Chondrocyte (in vitro differentiated cells): ENCODE results near the gene PPP1R14C. TPM values are rescaled to one million over a fixed set of nuclear protein-coding genes. Genes with fewer than 3 reads are reported as not detected.

Experiments used
- DNase-seq: peaks from one replicate; pipeline ENCODE4 v3.0.0; 2021; ENCODE audit warnings: mixed read lengths, low spot score
- H3K27ac Mint-ChIP-seq: one replicate; pipeline ENCODE4 v1.8.0; 2021; ENCODE audit warnings: mild to moderate bottlenecking, moderate library complexity, mixed read lengths; ENCODE audit not compliant: unreplicated experiment
- H3K27me3 Mint-ChIP-seq: 2 replicates; pipeline ENCODE4 v1.8.0; 2021; ENCODE audit warnings: low read depth, mixed read lengths
- H3K36me3 Mint-ChIP-seq: 2 replicates; pipeline ENCODE4 v1.8.0; 2021; ENCODE audit warnings: low read depth, mixed read lengths
- H3K4me1 Mint-ChIP-seq: 2 replicates; pipeline ENCODE4 v1.8.0; 2021; ENCODE audit warnings: low read depth, mild to moderate bottlenecking, mixed read lengths
- H3K4me3 Mint-ChIP-seq: one replicate; pipeline ENCODE4 v1.8.0; 2021; ENCODE audit warnings: mild to moderate bottlenecking, moderate library complexity, mixed read lengths; ENCODE audit not compliant: unreplicated experiment
- H3K9me3 Mint-ChIP-seq: 2 replicates; pipeline ENCODE4 v1.8.0; 2021; ENCODE audit warnings: low read depth, mixed read lengths
- total RNA-seq: library from RNA; stranded (reverse); gene quantifications from 3 replicates; pipeline ENCODE4 v1.2.1, GENCODE V29; 2021
- TF ChIP-seq, protein P1 (sequence below): fragments of 200-600 bp; sonication (generic); IDR thresholded peaks from 2 replicates; pipeline ENCODE4 v1.5.0; 2021; ENCODE audit warnings: antibody characterized with exemption, mild to moderate bottlenecking, moderate library complexity

The PPP1R14C gene
- total RNA-seq, 1 donor from 2014 or later, result 3.4 TPM

DNA sequence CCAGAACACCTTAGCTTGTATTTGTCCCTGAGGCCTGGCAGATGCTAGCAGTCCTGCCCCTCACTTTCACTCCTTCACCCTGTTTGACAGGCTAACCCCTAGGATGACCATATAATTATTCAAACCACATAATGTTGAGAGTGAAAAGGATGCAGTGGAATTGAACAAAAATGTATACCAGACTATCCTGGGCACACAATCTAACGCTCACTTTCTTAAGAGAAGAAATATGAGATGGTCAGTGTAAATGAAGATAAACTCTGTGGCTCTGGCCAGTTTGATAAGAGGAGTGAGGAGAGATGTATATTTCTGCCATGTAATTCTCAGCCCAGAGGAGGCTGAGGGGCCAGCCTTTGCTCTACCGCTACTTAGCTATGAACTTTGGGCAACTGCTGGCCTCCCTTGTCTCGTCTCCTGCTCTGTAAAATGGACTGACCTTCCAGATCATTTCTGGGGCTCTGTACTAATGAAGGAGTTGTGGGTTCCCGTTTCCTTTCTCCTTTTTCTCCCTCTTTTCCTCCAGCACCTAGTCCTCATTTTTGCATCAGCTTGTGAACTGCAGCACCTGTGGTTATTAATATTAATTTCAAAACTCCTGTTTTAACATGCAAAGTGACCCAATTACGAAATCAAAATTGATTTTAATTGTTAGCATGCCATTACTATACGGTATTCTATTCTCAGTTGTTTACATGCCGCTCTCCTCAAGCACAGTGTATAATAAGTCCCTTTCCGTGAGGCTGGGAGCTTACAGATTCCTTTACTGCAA, 133.5 kb downstream of the PPP1R14C start:
- no peaks in the 10 kb centered on the region for H3K9me3 Mint-ChIP-seq

DNA sequence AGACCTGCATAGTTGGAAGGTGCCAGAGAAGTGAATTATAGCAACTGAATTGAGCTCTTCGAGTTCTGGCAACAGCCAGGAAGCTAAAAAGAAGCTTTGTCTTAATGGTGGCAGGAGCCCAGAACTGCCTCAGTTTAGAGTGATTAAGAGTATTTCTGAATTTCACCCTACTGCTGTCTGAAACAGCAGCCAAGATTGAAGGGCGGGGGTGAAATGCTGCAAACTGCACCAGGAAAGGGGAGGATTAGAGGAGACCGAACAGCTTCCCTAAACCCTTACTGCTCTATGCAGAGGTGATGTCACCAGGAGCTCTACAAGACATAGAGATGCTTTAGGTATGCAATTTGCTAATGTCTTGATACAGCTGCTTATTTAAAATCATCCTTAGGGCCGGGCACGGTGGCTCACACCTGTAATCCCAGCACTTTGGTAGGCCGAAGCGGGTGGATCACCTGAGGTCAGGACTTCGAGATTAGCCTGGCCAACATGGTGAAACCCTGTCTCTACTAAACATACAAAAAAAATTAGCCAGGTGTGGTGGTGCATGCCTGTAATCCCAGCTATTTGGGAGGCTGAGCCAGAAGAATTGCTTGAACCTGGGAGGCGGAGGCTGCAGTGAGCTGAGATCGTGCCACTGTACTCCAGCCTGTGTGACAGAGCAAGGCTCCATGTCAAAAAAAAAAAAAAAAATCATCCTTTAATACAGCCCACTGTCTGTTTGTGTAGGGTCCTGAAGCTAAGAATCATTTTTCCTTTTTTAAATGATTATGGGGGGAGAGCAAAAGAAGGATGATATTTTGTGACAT, 134.3 kb downstream of the PPP1R14C start:
- no peak overlapping the region for H3K4me3 Mint-ChIP-seq
- H3K4me1 Mint-ChIP-seq, result peaks cover 1% of the 10 kb centered on the region
- no peak for DNase-seq
- TF ChIP-seq, protein P1, sequence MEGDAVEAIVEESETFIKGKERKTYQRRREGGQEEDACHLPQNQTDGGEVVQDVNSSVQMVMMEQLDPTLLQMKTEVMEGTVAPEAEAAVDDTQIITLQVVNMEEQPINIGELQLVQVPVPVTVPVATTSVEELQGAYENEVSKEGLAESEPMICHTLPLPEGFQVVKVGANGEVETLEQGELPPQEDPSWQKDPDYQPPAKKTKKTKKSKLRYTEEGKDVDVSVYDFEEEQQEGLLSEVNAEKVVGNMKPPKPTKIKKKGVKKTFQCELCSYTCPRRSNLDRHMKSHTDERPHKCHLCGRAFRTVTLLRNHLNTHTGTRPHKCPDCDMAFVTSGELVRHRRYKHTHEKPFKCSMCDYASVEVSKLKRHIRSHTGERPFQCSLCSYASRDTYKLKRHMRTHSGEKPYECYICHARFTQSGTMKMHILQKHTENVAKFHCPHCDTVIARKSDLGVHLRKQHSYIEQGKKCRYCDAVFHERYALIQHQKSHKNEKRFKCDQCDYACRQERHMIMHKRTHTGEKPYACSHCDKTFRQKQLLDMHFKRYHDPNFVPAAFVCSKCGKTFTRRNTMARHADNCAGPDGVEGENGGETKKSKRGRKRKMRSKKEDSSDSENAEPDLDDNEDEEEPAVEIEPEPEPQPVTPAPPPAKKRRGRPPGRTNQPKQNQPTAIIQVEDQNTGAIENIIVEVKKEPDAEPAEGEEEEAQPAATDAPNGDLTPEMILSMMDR, result no peak
- peaks cover 19% of the 10 kb centered on the region for H3K27me3 Mint-ChIP-seq
- no peak overlapping the region for H3K27ac Mint-ChIP-seq
- no peaks in the 10 kb centered on the region for H3K9me3 Mint-ChIP-seq
- H3K36me3 Mint-ChIP-seq, result no peaks in the 10 kb centered on the region

More for the DNA sequence above, 133.5 kb downstream of the PPP1R14C start:
- Mint-ChIP-seq H3K27ac (no peak overlapping the region), H3K27me3 (peaks cover 16% of the 10 kb centered on the region), H3K36me3 (no peaks in the 10 kb centered on the region), H3K4me3 (no peak overlapping the region), H3K4me1 (peaks cover 4% of the 10 kb centered on the region)
- TF ChIP-seq, protein P1, result no peak
- no peak for DNase-seq

DNA sequence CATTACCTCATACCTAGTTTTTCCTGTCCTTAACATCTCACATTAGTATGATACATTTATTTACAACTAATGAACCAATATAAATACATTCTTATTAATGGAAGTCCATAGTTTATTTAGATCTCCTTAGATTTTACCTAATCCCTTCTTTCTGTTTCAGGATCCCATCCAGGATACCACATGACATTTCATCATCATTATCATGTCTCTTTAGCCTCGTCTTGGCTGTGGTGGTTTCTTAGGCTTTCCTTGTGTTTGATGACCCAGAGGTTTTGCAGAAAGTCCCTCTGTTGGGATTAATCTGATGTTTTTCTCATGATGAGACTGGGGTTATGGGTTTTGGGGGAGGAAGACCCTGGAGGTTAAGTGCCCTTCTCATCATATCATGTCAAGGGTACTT, 136.7 kb downstream of the PPP1R14C start:
- peaks cover 24% of the 10 kb centered on the region for H3K27me3 Mint-ChIP-seq
- H3K4me1 Mint-ChIP-seq, result no peaks in the 10 kb centered on the region
- H3K27ac Mint-ChIP-seq, result no peak overlapping the region
- no peak overlapping the region for H3K4me3 Mint-ChIP-seq
- TF ChIP-seq, protein P1, result no peak
- H3K9me3 Mint-ChIP-seq, result peaks cover 7% of the 10 kb centered on the region
- no peaks in the 10 kb centered on the region for H3K36me3 Mint-ChIP-seq
- no peak for DNase-seq

DNA sequence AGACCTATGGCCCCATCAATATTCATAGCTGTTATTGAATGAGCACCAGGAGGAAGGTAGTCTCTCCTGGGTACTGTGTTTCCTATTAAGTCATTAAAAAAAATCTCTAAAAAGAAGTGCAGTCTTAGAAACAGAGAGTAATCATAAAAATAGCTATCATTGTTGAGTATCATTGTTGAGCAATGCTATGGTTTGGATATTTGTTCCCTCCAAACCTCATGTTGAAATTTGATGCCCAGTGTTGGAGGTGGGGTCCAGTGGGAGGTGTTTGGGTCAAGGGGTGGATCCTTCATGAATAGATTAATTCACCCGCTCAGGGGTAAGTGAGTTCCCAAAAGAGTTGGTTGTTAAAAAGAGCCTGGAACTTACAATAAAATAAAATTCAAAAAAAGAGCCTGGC, 137.9 kb downstream of the PPP1R14C start:
- TF ChIP-seq, protein P1, result no peak
- no peak overlapping the region for H3K4me3 Mint-ChIP-seq
- no peaks in the 10 kb centered on the region for H3K36me3 Mint-ChIP-seq
- no peak for DNase-seq
- peaks cover 7% of the 10 kb centered on the region for H3K9me3 Mint-ChIP-seq
- no peak overlapping the region for H3K27ac Mint-ChIP-seq
- H3K27me3 Mint-ChIP-seq, result peaks cover 20% of the 10 kb centered on the region
- H3K4me1 Mint-ChIP-seq, result no peaks in the 10 kb centered on the region

DNA sequence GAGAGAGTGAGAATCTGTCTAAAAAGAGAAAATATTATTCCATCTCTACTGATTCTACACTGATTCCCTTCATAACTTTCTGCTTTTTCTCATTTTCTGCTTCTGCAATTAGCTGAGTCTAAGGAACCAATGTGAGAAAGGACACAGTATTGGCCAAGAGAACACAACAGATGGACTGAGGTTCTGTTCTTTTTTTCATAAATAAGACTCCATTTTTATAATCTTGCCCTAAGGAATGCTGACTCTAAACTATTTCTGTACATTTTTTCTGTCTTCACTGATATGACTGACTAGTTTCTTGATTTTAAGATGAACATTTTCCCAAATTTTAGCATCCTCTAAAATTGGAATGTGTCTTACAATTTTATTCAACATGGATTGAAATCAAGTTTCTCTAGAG, 138.9 kb downstream of the PPP1R14C start:
- H3K36me3 Mint-ChIP-seq, result no peaks in the 10 kb centered on the region
- H3K4me1 Mint-ChIP-seq, result no peaks in the 10 kb centered on the region
- TF ChIP-seq, protein P1, result no peak
- H3K27me3 Mint-ChIP-seq, result peaks cover 15% of the 10 kb centered on the region
- no peak overlapping the region for H3K4me3 Mint-ChIP-seq
- H3K9me3 Mint-ChIP-seq, result peaks cover 12% of the 10 kb centered on the region
- H3K27ac Mint-ChIP-seq, result no peak overlapping the region
- DNase-seq, result no peak
